Tibial nerve (tissue), 4 donors: ENCODE data around the gene MYL12B. TPM values are rescaled to one million over a fixed set of nuclear protein-coding genes. Genes with fewer than 3 reads are reported as not detected.
A peak's percentile ranks its signal among the peaks of the same experiment; 100 is the strongest.

ENCODE experiments used
- DNase-seq, 2 donors: peaks; one replicate each; pipeline ENCODE4 v3.0.0-alpha.2; 2019; ENCODE audit warnings: low spot score in 2 of 2
- H3K27ac ChIP-seq, 4 donors: fragments of 200-600 bp; sonication (generic) in 3 of 4; one replicate each; pipeline ENCODE4 v1.5.1; 2017 to 2019; ENCODE audit warnings: mild to moderate bottlenecking in 1 of 4
- H3K27me3 ChIP-seq, 2 donors: fragments of 200-600 bp; sonication (generic) in 1 of 2; one replicate each; pipeline versions ENCODE4 v1.5.1 to v1.6.0; 2017 to 2019
- H3K36me3 ChIP-seq, 3 donors: fragments of 200-600 bp; sonication (generic); one replicate each; pipeline ENCODE4 v1.5.1; 2018 to 2019
- H3K4me1 ChIP-seq, 4 donors: fragments of 200-600 bp; sonication (generic) in 3 of 4; one replicate each; pipeline ENCODE4 v1.5.1; 2017 to 2019
- H3K4me3 ChIP-seq, 4 donors: fragments of 200-600 bp; sonication (generic) in 3 of 4; one replicate each; pipeline ENCODE4 v1.5.1; 2017 to 2019; ENCODE audit warnings: mild to moderate bottlenecking in 1 of 4, moderate library complexity in 1 of 4
- H3K9me3 ChIP-seq, 4 donors: fragments of 200-600 bp; sonication (generic) in 3 of 4; one replicate each; pipeline ENCODE4 v1.5.1; 2017 to 2019
- EP300 ChIP-seq, 2 donors: sonication (generic); formaldehyde crosslinking; IDR thresholded peaks; one replicate each; pipeline ENCODE4 v1.6.1; 2017; ENCODE audit warnings: antibody characterized with exemption in 2 of 2, mild to moderate bottlenecking in 1 of 2
- POLR2A ChIP-seq, 2 donors: fragments of 450-650 bp; IDR thresholded peaks; one replicate each; pipeline ENCODE4 v1.6.1; 2017; ENCODE audit warnings: antibody characterized with exemption in 2 of 2, mild to moderate bottlenecking in 2 of 2, moderate library complexity in 2 of 2
- WGBS, 2 donors: methylation state at CpG; one replicate each; pipeline ENCODE4 v1.1.5; 2018; 5-methylcytosine and 5-hydroxymethylcytosine counted together
- total RNA-seq, 4 donors: library from RNA; depleted of rRNA; stranded (reverse); fragments of >200 nt; gene quantifications; one replicate each; pipeline ENCODE4 v1.1.0, GENCODE V29; 2016
- TF ChIP-seq, protein P1 (sequence below), 5 experiments: fragments of 200-600 bp in 3 of 5; fragments of 450-650 bp in 2 of 5; sonication (generic) in 3 of 5; IDR thresholded peaks; one replicate each; pipeline ENCODE4 v1.5.1; 2016 to 2019; ENCODE audit warnings: antibody characterized with exemption in 5 of 5, mild to moderate bottlenecking in 3 of 5, moderate library complexity in 2 of 5

MYL12B gene
- total RNA-seq, 4 donors from 2014 or later, result 244 to 321 (median 281) TPM

DNA sequence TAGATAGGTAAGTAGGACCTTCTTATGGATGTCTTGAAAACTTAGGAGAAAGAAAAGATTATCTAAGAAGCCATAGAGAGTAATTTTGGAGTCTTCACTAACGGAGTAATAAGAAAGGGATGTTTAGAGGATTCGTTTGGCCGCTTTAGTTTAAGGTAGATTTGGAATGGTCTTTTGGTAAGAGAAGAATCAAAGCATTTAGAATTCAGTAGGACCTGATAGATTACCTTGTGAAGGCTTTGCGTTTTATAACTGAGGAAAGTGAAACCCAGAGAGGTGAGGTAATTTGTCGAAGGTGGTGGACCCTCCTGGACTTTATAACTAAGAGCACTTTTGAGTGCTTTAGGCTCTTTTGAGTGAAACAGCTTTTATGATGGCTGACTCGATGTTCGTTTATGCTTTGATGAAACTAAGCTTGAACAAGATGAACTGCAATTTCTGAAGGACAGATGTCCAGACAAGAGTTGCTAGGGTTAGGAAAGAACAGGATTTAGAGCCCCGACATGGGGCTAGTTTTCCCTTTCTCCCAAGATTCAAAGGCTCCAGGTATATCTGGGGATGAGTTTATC, 1.3 kb downstream of the MYL12B start:
- H3K9me3 ChIP-seq, result no peaks in the 10 kb centered on the region
- peak overlapping the region in 3 of 4 donors; percentile 96 to 98 (median 98) for H3K27ac ChIP-seq
- 15 to 18% methylated on average over 8 of the region's 8 CpGs for WGBS, 2 donors
- peak overlapping the region; percentile 77 to 98 (median 88) for H3K4me3 ChIP-seq
- peaks cover 0 to 67% (median 48%) of the 10 kb centered on the region in 4 donors for H3K4me1 ChIP-seq
- H3K27me3 ChIP-seq, result no peaks in the 10 kb centered on the region
- H3K36me3 ChIP-seq, result peaks cover 0 to 12% (median 0%) of the 10 kb centered on the region in 3 donors
- TF ChIP-seq EP300 (IDR thresholded peaks at IDR 0.05) (no peak), POLR2A (IDR thresholded peaks at IDR 0.05) (no peak)
- TF ChIP-seq, protein P1, sequence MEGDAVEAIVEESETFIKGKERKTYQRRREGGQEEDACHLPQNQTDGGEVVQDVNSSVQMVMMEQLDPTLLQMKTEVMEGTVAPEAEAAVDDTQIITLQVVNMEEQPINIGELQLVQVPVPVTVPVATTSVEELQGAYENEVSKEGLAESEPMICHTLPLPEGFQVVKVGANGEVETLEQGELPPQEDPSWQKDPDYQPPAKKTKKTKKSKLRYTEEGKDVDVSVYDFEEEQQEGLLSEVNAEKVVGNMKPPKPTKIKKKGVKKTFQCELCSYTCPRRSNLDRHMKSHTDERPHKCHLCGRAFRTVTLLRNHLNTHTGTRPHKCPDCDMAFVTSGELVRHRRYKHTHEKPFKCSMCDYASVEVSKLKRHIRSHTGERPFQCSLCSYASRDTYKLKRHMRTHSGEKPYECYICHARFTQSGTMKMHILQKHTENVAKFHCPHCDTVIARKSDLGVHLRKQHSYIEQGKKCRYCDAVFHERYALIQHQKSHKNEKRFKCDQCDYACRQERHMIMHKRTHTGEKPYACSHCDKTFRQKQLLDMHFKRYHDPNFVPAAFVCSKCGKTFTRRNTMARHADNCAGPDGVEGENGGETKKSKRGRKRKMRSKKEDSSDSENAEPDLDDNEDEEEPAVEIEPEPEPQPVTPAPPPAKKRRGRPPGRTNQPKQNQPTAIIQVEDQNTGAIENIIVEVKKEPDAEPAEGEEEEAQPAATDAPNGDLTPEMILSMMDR (IDR thresholded peaks at IDR 0.05), result no peak
- no peak for DNase-seq

DNA sequence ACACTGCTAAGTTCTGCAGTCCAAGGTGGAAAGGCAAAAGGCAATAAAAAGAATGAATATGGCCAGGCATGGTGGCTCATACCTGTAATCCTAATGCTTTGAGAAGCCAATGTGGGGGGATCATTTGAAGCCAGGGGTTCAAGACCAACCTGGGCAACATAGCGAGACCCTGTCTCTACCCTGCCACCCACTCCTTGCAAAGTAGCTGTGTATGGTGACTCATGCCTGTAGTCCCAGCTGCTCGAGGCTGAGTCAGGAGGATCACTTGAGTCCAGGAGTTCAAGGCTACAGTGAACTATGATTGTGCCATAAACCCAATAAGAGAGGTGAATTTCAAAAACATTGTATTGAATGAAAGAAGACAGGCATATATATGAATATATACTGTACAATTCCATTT, 2.4 kb downstream of the MYL12B start:
- Histone ChIP-seq H3K4me3 (peak overlapping the region in 3 of 4 donors; percentile 2 to 98 (median 88)), H3K36me3 (peaks cover 0 to 1% (median 0%) of the 10 kb centered on the region in 3 donors), H3K4me1 (peaks cover 0 to 75% (median 57%) of the 10 kb centered on the region in 4 donors), H3K27ac (peak overlapping the region in 2 of 4 donors; percentile 96 to 98), H3K9me3 (no peaks in the 10 kb centered on the region), H3K27me3 (no peaks in the 10 kb centered on the region)
- 48 to 50% methylated on average over 2 of the region's 2 CpGs for WGBS, 2 donors
- no peak for TF ChIP-seq POLR2A (IDR thresholded peaks at IDR 0.05)
- no peak for TF ChIP-seq EP300 (IDR thresholded peaks at IDR 0.05)
- TF ChIP-seq, protein P1 (IDR thresholded peaks at IDR 0.05), result no peak
- DNase-seq, result no peak

DNA sequence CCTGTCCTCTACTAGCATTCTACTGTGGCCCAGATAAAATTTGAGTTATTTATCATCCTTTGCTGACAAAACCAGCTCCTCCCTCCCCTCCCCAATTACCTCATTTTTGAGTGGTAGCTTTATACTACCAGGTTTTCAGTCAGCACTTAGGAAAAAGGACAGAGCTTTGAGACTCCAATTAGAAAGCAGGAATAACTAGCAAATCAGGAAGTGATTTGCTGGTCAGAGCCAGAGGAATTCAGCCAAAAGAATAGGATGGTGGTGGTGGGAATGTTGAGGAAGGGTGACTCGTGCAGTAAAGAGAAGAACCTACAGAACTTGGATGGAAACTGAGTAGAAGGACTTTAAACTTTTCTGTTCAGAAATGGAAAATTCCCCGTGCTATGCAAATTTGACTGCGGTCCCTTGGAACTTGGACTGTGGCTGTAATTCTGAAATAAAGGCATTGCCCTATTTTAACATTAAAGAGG, 3.7 kb downstream of the MYL12B start:
- 47 to 57% methylated on average over 3 of the region's 3 CpGs for WGBS, 2 donors
- no peak for DNase-seq
- TF ChIP-seq EP300 (IDR thresholded peaks at IDR 0.05) (no peak), POLR2A (IDR thresholded peaks at IDR 0.05) (no peak)
- TF ChIP-seq, protein P1 (IDR thresholded peaks at IDR 0.05), result no peak
- H3K9me3 ChIP-seq, result no peaks in the 10 kb centered on the region
- no peaks in the 10 kb centered on the region for H3K36me3 ChIP-seq
- H3K4me1 ChIP-seq, result peaks cover 0 to 83% (median 56%) of the 10 kb centered on the region in 4 donors
- H3K27ac ChIP-seq, result peak overlapping the region in 2 of 4 donors; percentile 16 to 39
- no peak overlapping the region for H3K4me3 ChIP-seq
- H3K27me3 ChIP-seq, result no peaks in the 10 kb centered on the region

- Histone ChIP-seq H3K27me3 (no peaks in the 10 kb centered on the region), H3K4me3 (no peak overlapping the region), H3K4me1 (peaks cover 0 to 83% (median 54%) of the 10 kb centered on the region in 4 donors), H3K36me3 (no peaks in the 10 kb centered on the region), H3K27ac (no peak overlapping the region), H3K9me3 (no peaks in the 10 kb centered on the region)
- WGBS, 2 donors, result 34 to 46% methylated on average over 7 of the region's 7 CpGs
- TF ChIP-seq POLR2A (IDR thresholded peaks at IDR 0.05) (no peak), EP300 (IDR thresholded peaks at IDR 0.05) (no peak)
- TF ChIP-seq, protein P1 (IDR thresholded peaks at IDR 0.05), result no peak
- no peak for DNase-seq
Measured at GRCh38 chr18:3266062-3266608, 4.2 kb downstream of the MYL12B start.

GRCh38 chr18:3268306-3268705, 6.4 kb downstream of the MYL12B start:
- no peak for TF ChIP-seq POLR2A (IDR thresholded peaks at IDR 0.05)
- no peak for TF ChIP-seq EP300 (IDR thresholded peaks at IDR 0.05)
- TF ChIP-seq, protein P1 (IDR thresholded peaks at IDR 0.05), result no peak
- Histone ChIP-seq H3K9me3 (no peaks in the 10 kb centered on the region), H3K27me3 (no peaks in the 10 kb centered on the region), H3K4me1 (peaks cover 0 to 97% (median 54%) of the 10 kb centered on the region in 4 donors), H3K36me3 (peaks cover 0 to 5% (median 5%) of the 10 kb centered on the region in 3 donors), H3K4me3 (no peak overlapping the region), H3K27ac (no peak overlapping the region)
- no peak for DNase-seq
